ENCODE data around the gene FAM229B.

GRCh38 chr6:112087136-112087911 lies at the start of gene FAM229B, which contains the start of gene TUBE1:
- TF ChIP-seq, protein P1, sequence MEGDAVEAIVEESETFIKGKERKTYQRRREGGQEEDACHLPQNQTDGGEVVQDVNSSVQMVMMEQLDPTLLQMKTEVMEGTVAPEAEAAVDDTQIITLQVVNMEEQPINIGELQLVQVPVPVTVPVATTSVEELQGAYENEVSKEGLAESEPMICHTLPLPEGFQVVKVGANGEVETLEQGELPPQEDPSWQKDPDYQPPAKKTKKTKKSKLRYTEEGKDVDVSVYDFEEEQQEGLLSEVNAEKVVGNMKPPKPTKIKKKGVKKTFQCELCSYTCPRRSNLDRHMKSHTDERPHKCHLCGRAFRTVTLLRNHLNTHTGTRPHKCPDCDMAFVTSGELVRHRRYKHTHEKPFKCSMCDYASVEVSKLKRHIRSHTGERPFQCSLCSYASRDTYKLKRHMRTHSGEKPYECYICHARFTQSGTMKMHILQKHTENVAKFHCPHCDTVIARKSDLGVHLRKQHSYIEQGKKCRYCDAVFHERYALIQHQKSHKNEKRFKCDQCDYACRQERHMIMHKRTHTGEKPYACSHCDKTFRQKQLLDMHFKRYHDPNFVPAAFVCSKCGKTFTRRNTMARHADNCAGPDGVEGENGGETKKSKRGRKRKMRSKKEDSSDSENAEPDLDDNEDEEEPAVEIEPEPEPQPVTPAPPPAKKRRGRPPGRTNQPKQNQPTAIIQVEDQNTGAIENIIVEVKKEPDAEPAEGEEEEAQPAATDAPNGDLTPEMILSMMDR (IDR thresholded peaks at IDR 0.05): peak in 2 of 4 experiments; percentile 12 to 28
- TF ChIP-seq EP300 (IDR thresholded peaks at IDR 0.05) (no peak), POLR2A (IDR thresholded peaks at IDR 0.05) (peak; percentile 83 to 87)

All from gastroesophageal sphincter (tissue), 3 donors.